NCI-H2029 (cell line): Measurements from ENCODE around the gene SLX4IP.
"Not testable (repeated sequence)": the region's sequence is repeated elsewhere in the genome, so short reads cannot be mapped to it uniquely, and the experiment has no call there.

Experiments used
- DNase-seq: peaks from one replicate; lab custom pipeline; 2025; lab: John Stamatoyannopoulos, UW

The SLX4IP gene

DNA sequence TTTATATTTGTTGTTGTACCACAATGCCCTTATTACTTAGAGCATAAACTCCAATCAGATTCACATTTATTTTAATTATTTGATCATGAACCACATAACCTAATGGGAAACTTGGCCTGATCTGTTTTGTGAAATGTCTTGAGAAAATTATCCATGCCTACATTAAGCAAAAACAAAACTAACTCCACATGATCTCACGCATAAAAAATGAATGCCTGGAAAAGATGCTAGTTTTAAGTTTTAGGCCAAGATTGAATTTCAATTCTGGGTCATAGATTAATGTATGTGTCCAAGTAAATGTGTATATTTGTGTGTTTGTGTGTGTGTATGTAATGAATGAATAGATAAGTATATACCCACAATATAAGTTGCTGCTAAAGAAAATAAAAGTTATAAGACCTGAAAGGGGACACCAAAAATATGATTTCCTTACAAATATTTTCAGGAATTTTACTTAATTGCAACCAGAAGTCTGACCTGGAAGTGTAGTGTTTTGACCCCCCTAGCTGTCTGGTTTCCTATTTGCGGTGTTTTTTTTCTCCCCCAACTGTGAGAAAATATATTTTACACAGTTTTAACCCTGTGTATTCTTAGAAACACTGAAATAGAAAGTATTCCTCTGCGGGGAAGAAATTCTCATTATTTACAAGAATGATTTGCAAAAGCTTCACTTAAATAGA lies 141.4 kb downstream of the SLX4IP start:
- DNase-seq, result no peak

DNA sequence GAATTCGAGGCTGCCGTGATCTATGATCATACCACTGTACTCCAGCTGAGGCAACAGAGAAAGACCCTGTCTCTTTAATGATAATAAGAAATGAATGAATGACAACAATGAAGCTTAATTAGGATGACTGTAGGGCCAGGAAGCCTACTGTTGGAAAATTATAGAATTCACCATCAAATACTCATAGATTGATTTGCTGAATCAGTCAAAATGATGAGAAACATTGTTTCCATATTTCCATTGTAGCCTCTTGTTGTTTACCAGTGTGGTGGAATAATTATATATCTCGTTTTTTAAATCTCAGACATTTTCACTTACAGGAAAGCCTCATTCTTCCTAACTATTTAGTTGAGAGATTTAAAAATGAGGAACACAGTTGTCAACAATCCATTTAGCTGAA lies 142.5 kb downstream of the SLX4IP start:
- no peak for DNase-seq

DNA sequence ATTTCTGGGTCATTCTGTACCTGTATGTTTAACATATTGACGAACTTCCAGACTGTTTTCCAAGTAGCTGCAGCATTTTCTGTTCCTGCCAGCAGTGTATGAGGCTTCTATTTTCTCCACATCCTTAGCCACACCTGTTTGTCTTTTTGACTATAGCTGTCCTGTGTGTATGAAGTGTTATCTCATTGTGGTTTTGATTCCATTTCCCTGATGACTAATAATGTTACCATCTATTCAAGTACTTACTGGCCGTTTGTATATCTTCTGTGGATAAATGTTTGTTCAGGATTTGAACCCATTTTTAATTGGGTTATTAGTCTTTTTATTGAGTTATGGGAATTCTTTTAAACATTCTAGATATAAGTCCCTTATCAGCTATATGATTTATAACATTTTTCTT lies 143.5 kb downstream of the SLX4IP start:
- DNase-seq, result peak; percentile 70

DNA sequence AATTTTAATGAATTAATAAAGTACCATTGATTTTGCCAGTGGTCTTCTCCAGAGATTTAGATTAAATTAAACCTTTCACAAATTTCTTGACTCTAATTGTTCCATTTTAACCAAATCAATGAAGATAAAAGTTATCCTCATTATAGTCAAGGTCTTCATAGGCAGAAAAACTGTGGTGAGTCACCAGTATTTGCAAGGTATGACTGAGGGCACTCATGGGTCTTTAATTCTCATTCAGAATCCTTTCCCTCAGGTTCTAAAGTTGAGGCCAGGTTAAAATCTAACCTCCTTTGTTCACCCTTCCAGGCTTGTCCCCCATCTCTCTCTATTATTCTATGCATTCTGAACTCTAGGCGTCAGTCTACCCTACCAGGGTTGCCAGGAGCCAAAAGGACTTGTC lies 144.8 kb downstream of the SLX4IP start:
- no peak for DNase-seq

GRCh38 chr20:10580700-10581099 lies 145.6 kb downstream of the SLX4IP start:
- no peak for DNase-seq

- DNase-seq, result no peak
Measured at GRCh38 chr20:10581823-10582222, 146.7 kb downstream of the SLX4IP start.

DNA sequence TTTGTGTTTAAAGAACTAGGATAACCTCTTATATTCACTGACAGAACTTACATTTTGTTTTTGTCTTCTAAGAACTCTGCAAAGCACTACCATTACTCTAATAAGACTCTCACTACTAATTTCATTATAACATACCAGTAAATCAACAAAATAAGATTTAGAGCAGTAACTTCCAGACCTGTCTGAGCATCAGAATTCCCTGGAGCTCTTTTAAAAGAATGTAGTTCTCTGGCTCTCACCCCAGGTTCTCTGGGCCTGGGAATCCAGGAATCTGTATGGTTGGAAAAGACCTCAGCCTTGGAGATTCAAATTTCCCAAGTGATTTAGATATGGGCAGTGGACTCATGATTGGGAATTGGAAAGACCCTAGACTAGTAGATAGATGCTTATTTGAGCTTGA lies 149.3 kb downstream of the SLX4IP start:
- no peak for DNase-seq

DNA sequence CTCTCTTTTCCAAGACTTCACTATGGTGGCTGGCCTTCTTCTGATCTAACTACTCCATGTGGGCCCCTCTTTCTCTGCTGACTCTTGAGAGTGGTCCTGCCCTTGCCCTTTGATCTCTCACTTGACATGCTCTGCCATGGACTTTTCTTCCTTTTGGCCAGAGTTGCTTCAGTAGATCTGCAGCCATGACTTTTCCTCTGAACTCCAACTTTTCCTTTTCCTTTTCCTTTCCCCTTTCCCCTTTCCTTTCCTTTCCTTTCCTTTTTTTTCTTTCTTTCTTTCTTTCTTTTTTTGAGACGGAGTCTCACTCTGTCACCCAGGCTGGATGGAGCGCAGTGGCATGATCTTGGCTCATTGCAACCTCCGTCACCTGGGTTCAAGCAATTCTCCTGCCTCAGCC lies 150.2 kb downstream of the SLX4IP start:
- no peak for DNase-seq

DNA sequence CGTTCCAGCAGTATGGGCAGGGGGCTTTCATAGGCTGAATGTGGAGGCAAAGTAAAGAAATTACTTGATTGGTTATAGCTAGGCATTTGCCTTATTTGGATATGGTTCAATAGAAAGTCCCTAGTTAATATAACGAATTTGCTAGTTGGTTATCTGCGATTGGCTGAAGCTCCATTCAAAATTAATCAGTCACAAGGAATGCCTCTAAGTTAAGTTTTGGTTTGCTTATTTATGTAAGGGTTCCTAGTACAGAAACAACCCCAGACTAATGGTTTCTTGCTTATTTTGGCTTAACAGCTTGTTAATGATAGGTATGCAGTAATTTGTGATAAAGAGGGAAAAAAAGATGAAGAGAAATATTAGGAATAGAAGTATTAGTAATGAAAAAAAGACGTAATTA lies 151.2 kb downstream of the SLX4IP start:
- no peak for DNase-seq

DNA sequence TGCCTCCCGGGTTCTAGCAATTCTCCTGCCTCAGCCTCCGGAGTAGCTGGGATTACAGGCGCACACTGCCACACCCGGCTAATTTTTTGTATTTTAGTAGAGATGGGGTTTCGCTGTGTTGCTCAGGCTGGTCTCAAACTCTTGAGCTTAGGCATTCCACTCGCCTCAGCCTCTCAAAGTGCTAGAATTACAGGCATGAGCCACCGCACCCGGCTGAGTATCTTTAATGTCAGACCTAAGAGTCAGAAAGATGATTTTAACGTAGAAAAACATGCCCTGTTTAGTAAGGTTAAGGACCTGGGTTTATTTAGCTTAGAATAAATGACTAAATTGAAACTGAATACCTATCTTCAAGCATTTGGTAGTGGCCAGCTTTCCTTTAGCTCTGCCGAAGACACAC lies 155.3 kb downstream of the SLX4IP start:
- DNase-seq, result not testable (repeated sequence)

DNA sequence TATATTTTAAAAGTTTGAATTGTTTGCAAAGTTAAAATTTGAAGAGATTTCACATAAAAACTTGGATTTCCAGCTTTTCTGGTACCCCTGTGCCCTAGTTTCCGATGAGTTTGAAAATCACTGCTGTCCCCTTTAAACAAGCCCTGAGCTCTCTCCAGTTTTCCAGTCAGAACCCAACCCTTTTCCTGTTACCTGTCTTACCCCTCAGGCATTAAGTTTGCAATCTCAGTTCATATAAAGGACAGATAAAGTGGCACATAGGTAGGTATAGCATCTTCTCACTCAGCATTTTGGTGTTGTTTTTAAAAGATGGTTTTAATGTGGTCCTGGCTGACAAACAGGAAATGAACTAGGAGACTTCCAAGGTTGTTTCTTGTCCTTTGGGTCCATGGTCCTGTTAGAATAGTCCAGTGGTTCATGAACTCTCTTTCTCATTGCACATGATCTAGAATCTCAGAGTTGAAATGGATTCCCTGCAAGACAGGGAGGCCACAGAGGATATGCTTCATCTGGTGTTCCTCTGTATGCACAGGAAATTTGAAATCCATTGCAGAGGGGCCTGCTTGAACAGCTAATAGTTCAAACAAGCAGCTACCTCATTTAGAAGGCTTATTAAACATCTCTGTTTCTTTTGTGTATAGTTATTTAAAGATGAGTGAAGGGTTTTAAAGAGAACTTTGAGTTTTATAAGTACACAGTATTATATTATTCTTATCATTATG lies 156.0 kb downstream of the SLX4IP start:
- DNase-seq, result no peak

DNA sequence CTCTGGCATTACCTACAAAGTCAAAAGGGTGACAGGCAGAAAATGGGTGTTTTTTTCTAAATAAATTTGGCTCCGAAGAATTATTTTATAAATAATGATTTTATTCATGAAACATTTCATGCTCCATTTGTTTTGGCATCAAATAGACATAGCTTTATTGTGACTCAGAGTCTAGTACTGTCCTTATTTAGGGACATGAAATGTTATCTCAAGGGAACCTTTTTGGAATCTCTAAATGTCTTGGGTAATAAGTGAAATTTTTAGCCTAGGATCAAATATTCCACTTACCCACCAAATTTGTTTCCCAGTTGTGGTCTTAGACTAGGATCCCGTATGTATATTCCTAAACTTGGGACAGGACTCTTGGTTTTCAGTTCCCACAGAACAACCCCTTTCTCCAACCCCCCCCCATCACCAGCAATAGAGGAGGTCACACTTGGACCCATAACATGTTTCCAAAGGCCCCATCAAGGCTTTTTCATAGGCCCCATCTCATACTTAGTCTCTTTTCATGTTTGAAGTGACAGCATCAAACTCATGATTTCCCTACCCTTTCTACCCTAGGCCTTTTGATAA lies 156.9 kb downstream of the SLX4IP start:
- DNase-seq, result no peak

DNA sequence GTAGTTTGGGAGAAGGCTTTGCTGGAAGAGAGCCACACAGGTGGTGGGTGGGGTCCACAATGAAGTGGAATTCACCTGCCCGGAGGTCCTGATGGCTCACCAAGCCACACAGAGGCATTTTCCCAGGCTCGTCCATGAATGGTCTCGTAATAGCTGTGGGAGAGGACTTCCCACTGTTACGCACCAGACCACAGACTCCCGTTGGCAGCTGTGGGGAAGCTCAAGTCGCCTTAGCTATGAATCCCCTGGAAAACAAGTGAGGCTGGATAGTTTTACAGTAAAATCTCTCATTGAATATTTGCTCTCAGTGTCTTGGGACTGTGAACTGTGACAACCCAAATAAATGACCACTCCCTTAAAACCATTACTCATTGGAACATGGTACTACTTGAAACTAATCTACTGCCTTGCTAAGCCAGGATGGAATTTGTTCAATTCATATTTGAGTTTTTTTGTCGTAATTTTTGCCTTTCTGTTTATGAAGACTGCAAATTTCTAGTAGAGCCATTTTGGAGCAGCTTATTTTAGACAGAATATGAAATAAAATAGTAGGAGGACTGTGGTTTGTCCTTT lies 159.3 kb downstream of the SLX4IP start:
- DNase-seq, result no peak

GRCh38 chr20:10595266-10595665 lies 160.2 kb downstream of the SLX4IP start:
- no peak for DNase-seq

GRCh38 chr20:10595985-10596384 lies 160.9 kb downstream of the SLX4IP start:
- no peak for DNase-seq

GRCh38 chr20:10596710-10597121 lies 161.6 kb downstream of the SLX4IP start:
- no peak for DNase-seq

GRCh38 chr20:10597637-10598036 lies 162.5 kb downstream of the SLX4IP start:
- DNase-seq, result no peak

DNA sequence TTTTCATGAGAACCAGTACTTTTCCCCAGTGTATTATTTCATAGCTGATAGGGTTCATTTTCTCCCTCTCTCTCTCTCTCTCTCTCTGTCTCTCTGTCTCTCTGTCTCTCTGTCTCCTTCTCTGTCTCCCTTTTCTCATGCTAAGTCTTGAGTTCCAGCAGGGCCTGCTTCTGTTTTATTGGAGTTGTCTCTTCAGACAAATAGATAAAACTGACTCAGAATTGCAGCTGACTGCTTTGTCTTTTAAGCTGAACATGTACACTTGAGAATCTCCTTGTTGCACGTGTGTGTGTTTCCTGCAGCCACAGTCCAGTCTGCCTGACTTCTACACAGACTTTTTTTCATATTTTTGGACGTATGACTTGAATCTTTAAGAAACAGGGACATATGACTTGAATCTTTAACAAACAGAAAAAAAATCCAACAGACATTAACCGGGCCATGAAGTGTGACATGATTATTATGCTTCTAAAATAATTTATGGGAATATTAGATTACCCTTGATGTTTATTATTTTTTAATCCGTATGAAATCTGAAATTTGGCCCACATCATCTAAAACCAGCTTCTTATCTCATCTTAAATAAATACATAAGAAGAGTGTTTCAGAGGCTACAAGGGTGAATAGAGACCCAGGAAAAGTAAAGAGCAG lies 167.2 kb downstream of the SLX4IP start:
- no peak for DNase-seq

GRCh38 chr20:10603378-10603777 lies 168.3 kb downstream of the SLX4IP start:
- no peak for DNase-seq

DNA sequence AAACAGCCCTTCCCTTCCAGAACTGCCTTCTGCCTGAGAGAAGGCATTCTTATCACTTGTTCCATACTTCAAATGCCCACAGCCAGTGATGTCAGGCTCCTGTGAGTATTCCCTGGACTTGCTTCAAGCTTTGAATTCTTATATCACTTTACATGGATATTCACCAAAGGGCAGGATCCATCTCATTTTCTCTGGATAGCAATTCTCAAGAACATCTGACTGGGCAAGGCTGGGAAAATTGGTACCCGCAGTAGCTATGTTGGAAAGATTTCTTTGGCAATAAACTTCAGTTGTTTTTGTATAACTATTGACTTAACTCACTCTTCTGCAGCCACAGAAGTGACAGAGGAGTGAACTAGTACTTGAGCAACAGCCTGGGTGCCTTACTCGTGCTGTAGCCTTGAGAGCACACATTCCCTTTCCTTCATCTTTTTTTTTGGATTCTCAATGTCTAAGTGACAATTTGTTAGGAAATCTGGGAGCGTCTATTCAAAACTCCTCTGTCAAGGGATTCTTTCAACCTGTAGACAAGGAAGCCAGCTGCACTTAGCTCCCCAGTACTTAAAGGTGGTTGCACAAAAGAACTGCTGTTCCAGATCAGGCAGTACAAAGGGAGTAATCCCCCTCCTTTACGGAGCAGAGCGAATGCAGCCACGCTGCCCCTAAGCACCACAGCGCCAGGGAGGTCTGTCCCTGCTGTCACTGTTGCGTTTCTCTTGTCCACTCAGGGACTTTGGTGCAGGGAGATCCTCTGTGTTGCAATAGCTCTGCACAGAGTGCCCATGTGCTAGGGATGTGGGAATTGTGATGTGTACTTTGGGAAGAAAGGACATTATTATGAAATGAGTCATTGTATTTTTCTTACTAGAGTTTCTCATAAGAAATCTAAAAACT lies 169.1 kb downstream of the SLX4IP start:
- DNase-seq, result no peak

GRCh38 chr20:10604865-10605440 lies 169.8 kb downstream of the SLX4IP start:
- DNase-seq, result no peak
